Suprapubic skin (tissue), 4 donors: ENCODE results near the gene FUNDC2. TPM values are rescaled to one million over a fixed set of nuclear protein-coding genes. Genes with fewer than 3 reads are reported as not detected.
A peak's percentile ranks its signal among the peaks of the same experiment; 100 is the strongest.

Experiments
- DNase-seq, 2 donors: peaks; one replicate each; pipeline ENCODE4 v3.0.0-alpha.2; 2019; ENCODE audit warnings: low spot score in 2 of 2
- H3K27ac ChIP-seq: fragments of 200-600 bp; sonication (generic); one replicate; pipeline ENCODE4 v1.5.1; 2019
- H3K27me3 ChIP-seq: fragments of 200-600 bp; sonication (generic); one replicate; pipeline ENCODE4 v1.5.1; 2019
- H3K36me3 ChIP-seq: fragments of 200-600 bp; sonication (generic); one replicate; pipeline ENCODE4 v1.5.1; 2019
- H3K4me1 ChIP-seq: fragments of 200-600 bp; sonication (generic); one replicate; pipeline ENCODE4 v1.5.1; 2019
- H3K4me3 ChIP-seq: fragments of 200-600 bp; sonication (generic); one replicate; pipeline ENCODE4 v1.5.1; 2019; ENCODE audit warnings: mild to moderate bottlenecking
- H3K9me3 ChIP-seq: fragments of 200-600 bp; sonication (generic); one replicate; pipeline ENCODE4 v1.5.1; 2019
- EP300 ChIP-seq: sonication (generic); formaldehyde crosslinking; IDR thresholded peaks from one replicate; pipeline ENCODE4 v1.6.1; 2017; ENCODE audit warnings: antibody characterized with exemption
- POLR2A ChIP-seq, 2 donors: fragments of 450-650 bp; IDR thresholded peaks; one replicate each; pipeline ENCODE4 v1.6.1; 2017; ENCODE audit warnings: antibody characterized with exemption in 2 of 2, mild to moderate bottlenecking in 2 of 2, moderate library complexity in 2 of 2
- POLR2AphosphoS5 ChIP-seq, 3 donors: sonication (generic); formaldehyde crosslinking; IDR thresholded peaks; one replicate each; pipeline ENCODE4 v1.6.1; 2017; ENCODE audit warnings: antibody characterized with exemption in 3 of 3
- WGBS: methylation state at CpG from one replicate; pipeline ENCODE4 v1.1.5; 2018; 5-methylcytosine and 5-hydroxymethylcytosine counted together
- total RNA-seq, 4 donors: library from RNA; depleted of rRNA; stranded (reverse); fragments of >200 nt; gene quantifications; one replicate each; pipeline ENCODE4 v1.1.0, GENCODE V29; 2016
- TF ChIP-seq, protein P1 (sequence below), 2 donors: fragments of 200-600 bp in 1 of 2; fragments of 450-650 bp in 1 of 2; sonication (generic) in 1 of 2; IDR thresholded peaks; one replicate each; pipeline ENCODE4 v1.5.1; 2016 to 2019; ENCODE audit warnings: antibody characterized with exemption in 2 of 2, mild to moderate bottlenecking in 1 of 2, moderate library complexity in 1 of 2

Gene FUNDC2
- total RNA-seq, 4 donors from 2014 or later, result 22.9 to 37.9 (median 28.6) TPM

DNA sequence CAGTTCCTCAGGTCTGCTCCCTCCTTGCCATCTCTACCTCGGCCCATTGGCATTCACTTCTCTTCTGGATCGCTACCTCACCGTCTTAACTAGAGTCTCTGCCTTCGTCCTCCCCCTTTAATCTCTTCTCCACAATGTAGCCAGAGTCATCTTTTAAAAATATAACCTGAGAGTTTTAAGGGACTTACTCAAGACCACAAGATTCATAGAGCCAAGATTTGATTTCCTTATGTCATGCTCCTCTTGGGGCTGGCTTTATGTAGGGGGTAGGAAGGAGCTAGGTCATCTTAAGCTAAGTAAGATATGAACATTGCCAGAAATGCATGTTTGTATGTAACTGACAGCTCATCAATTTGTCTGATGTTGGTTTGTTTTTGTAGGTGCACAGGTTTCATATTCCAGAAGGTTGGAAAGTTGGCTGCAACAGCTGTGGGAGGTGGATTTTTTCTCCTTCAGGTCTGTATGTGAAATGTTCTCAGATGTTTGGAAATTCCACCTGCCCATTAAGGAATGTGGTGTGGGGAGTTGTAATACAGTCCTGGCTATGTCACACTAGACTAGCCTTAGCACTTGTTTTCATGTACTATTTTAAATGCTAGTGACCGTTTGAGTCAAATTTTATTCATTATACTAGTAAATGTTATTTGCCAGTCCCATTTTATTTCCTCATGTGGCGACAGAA is 19.6 kb downstream of the FUNDC2 start:
- H3K27me3 ChIP-seq, result no peaks in the 10 kb centered on the region
- H3K36me3 ChIP-seq, result no peaks in the 10 kb centered on the region
- no peak for DNase-seq
- H3K4me1 ChIP-seq, result no peaks in the 10 kb centered on the region
- TF ChIP-seq POLR2AphosphoS5 (IDR thresholded peaks at IDR 0.05), result no peak
- no peak for TF ChIP-seq POLR2A (IDR thresholded peaks at IDR 0.05)
- TF ChIP-seq, protein P1, sequence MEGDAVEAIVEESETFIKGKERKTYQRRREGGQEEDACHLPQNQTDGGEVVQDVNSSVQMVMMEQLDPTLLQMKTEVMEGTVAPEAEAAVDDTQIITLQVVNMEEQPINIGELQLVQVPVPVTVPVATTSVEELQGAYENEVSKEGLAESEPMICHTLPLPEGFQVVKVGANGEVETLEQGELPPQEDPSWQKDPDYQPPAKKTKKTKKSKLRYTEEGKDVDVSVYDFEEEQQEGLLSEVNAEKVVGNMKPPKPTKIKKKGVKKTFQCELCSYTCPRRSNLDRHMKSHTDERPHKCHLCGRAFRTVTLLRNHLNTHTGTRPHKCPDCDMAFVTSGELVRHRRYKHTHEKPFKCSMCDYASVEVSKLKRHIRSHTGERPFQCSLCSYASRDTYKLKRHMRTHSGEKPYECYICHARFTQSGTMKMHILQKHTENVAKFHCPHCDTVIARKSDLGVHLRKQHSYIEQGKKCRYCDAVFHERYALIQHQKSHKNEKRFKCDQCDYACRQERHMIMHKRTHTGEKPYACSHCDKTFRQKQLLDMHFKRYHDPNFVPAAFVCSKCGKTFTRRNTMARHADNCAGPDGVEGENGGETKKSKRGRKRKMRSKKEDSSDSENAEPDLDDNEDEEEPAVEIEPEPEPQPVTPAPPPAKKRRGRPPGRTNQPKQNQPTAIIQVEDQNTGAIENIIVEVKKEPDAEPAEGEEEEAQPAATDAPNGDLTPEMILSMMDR (IDR thresholded peaks at IDR 0.05), result no peak
- no peak for TF ChIP-seq EP300
- H3K9me3 ChIP-seq, result no peaks in the 10 kb centered on the region
- H3K27ac ChIP-seq, result no peak overlapping the region
- H3K4me3 ChIP-seq, result no peak overlapping the region
- WGBS, result 71% methylated on average over 6 of the region's 6 CpGs

DNA sequence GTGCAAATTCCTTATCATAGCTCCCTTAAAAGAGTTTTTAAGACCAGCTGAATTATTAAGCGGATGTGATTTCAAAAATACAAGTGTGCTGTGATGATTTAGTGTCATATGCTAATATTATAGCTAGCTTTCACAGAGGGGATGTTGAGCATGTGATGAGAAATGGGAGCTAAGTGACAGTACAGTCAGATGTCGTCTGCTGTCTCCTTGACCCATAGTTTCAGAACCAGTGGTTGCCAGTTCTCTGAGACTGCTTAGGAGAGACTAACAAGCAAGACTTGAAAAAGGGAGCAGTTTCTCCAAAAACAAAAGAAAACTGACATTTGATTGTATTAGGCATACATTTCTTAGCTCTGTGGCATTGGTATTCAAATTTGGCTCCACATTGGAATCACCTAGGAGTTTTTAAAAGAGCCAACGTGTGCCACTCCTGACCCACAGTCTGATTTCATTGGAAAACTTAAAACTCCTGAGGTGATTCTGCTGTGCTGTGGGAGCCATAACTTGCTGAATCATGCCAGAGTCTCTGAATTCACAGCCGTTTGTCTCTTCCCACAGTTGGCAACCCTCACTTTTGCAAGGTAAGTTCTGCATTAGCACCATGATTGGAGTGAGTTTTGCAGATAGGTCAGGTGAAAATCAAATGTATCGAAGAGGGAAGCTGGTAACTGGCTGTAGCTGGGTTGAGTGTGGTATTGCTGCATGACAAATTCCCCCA is 20.3 kb downstream of the FUNDC2 start:
- no peaks in the 10 kb centered on the region for H3K27me3 ChIP-seq
- H3K9me3 ChIP-seq, result no peaks in the 10 kb centered on the region
- DNase-seq, result no peak
- 74% methylated on average over 5 of the region's 5 CpGs for WGBS
- H3K4me1 ChIP-seq, result no peaks in the 10 kb centered on the region
- TF ChIP-seq POLR2A (IDR thresholded peaks at IDR 0.05), result no peak
- TF ChIP-seq POLR2AphosphoS5 (IDR thresholded peaks at IDR 0.05), result no peak
- no peak for TF ChIP-seq EP300
- TF ChIP-seq, protein P1 (IDR thresholded peaks at IDR 0.05), result no peak
- no peak overlapping the region for H3K27ac ChIP-seq
- no peak overlapping the region for H3K4me3 ChIP-seq
- H3K36me3 ChIP-seq, result no peaks in the 10 kb centered on the region

DNA sequence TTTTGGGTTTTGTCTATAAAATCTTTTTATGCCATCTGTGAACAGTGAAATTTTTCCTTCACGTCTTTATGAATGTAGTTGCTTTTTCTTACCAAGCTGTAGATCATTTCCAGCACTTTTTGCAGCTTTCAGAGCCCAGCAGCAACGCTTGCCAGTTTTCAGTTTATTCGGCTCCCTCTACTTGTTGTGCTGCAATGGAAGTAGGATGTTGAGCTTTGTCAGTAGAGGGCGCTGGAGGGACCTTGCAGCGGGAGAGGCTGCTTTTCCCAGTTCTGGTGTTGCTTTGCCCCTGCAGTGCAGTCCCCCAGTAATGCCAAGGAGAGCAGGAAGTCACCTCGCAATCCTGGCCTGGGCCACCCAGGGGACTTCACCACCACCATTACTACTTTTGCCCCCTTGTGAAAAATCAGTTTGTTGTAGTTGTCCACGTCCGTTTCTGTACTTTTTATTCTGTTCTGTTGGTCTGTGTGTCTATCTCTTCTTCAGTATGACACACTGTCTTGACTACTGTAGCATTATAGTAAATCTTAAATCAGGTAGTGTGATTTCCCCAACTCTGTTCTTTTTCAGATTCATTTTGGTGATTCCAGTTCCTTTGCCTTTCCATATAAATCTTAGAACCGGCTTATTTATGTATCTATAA is 22.5 kb downstream of the FUNDC2 start:
- no peak overlapping the region for H3K4me3 ChIP-seq
- H3K36me3 ChIP-seq, result peaks cover 5% of the 10 kb centered on the region
- TF ChIP-seq, protein P1 (IDR thresholded peaks at IDR 0.05), result peak in 1 of 2 donors; percentile 26
- TF ChIP-seq EP300, result no peak
- H3K27me3 ChIP-seq, result no peaks in the 10 kb centered on the region
- no peaks in the 10 kb centered on the region for H3K4me1 ChIP-seq
- no peaks in the 10 kb centered on the region for H3K9me3 ChIP-seq
- no peak overlapping the region for H3K27ac ChIP-seq
- DNase-seq, result no peak
- WGBS, result 39% methylated on average over 9 of the region's 9 CpGs

DNA sequence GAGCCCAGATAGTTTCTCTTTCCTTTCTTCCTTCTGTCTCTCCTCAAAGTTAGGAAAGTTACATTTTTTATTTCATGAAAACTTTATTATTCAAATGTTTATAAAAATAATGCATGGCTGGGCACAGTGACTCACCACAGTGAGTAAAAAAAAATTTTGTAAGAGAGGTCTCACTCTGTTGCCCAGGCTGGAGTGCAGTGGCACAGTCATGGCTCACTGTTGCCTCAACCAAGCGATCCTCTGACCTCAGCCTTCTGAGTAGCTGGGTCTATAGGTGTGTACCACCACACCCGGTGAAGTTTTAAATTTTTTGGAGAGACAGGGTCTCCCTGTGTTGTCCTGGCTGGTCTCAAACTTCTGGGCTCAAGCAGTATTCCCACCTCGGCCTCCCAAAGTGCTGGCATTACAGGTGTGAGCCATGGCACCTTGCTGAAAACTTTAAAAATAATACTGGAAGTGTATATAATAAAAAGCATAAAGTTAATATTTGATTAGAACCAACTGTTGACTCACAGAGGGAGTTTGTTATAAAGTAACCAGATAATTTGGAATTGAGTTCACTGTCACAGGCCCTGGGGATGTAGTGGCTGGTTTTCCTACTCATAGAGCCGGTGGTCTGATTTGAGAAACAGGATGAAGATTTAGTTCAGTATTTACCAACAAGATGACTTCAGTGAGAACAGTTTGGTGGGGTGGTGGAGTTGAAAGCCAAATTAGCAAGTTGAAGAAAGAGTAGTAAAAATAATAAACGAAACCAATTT is 26.3 kb downstream of the FUNDC2 start:
- Histone ChIP-seq H3K27ac (no peak overlapping the region), H3K4me3 (no peak overlapping the region), H3K9me3 (no peaks in the 10 kb centered on the region), H3K27me3 (no peaks in the 10 kb centered on the region), H3K36me3 (peaks cover 10% of the 10 kb centered on the region), H3K4me1 (peaks cover 5% of the 10 kb centered on the region)
- WGBS, result 69% methylated on average over 5 of the region's 5 CpGs
- TF ChIP-seq POLR2A (IDR thresholded peaks at IDR 0.05) (no peak), POLR2AphosphoS5 (IDR thresholded peaks at IDR 0.05) (no peak), EP300 (no peak)
- TF ChIP-seq, protein P1 (IDR thresholded peaks at IDR 0.05), result no peak
- no peak for DNase-seq
